Liver (tissue), 3 donors: ENCODE results near the gene KLHL13.

ENCODE experiments used
- CTCF ChIP-seq: fragments of 150-350 bp; IDR thresholded peaks from 2 replicates; pipeline ENCODE4 v1.5.1; 2017; ENCODE audit warnings: improper control_type of control experiment, low read depth, low read length; ENCODE audit not compliant: missing input control
- EGR1 ChIP-seq, 2 donors: IDR thresholded peaks; 2 replicates each; pipeline ENCODE4 v1.6.1; 2016 to 2018; ENCODE audit warnings: antibody characterized with exemption in 2 of 2, low read depth in 2 of 2
- FOXA1 ChIP-seq: IDR thresholded peaks from 2 replicates; pipeline ENCODE4 v1.6.1; 2016; ENCODE audit warnings: antibody characterized with exemption
- GABPA ChIP-seq, 2 donors: IDR thresholded peaks in 1 of 2; conservative IDR thresholded peaks in 1 of 2; 2 replicates each; pipeline ENCODE4 v1.6.1; 2016; ENCODE audit warnings: antibody characterized with exemption in 2 of 2, mild to moderate bottlenecking in 1 of 2, moderate library complexity in 1 of 2
- RAD21 ChIP-seq, 2 donors: IDR thresholded peaks; 2 replicates each; pipeline ENCODE4 v1.6.1; 2016; ENCODE audit warnings: antibody characterized with exemption in 2 of 2, mild to moderate bottlenecking in 2 of 2
- TAF1 ChIP-seq: conservative IDR thresholded peaks from 2 replicates; pipeline ENCODE4 v1.6.1; 2016; ENCODE audit warnings: antibody characterized with exemption, mild to moderate bottlenecking
- YY1 ChIP-seq: IDR thresholded peaks from 2 replicates; pipeline ENCODE4 v1.6.1; 2016; ENCODE audit warnings: antibody characterized with exemption, mild to moderate bottlenecking
- ZBTB33 ChIP-seq: IDR thresholded peaks from 2 replicates; pipeline ENCODE4 v1.6.1; 2016; ENCODE audit warnings: antibody characterized with exemption
- TF ChIP-seq, protein P1 (sequence below): IDR thresholded peaks from 2 replicates; pipeline ENCODE4 v1.6.1; 2016; ENCODE audit warnings: antibody characterized with exemption, mild to moderate bottlenecking
- TF ChIP-seq, protein P2 (sequence below): IDR thresholded peaks from 2 replicates; pipeline ENCODE4 v1.6.1; 2016; ENCODE audit warnings: antibody characterized with exemption
- donor health status: healthy.
- donor health status: healthy.

- TF ChIP-seq CTCF (no peak), RAD21 (IDR thresholded peaks at IDR 0.05) (peak in 1 of 2 donors; percentile 7), YY1 (peak; percentile 74), TAF1 (no peak), FOXA1 (no peak), GABPA (IDR thresholded peaks at IDR 0.05 in 1 of 2, conservative IDR thresholded peaks at IDR 0.05 in 1 of 2) (no peak), EGR1 (IDR thresholded peaks at IDR 0.05; ENCODE audit: low read depth in 2 of 2) (no peak), ZBTB33 (no peak)
- TF ChIP-seq, protein P1, sequence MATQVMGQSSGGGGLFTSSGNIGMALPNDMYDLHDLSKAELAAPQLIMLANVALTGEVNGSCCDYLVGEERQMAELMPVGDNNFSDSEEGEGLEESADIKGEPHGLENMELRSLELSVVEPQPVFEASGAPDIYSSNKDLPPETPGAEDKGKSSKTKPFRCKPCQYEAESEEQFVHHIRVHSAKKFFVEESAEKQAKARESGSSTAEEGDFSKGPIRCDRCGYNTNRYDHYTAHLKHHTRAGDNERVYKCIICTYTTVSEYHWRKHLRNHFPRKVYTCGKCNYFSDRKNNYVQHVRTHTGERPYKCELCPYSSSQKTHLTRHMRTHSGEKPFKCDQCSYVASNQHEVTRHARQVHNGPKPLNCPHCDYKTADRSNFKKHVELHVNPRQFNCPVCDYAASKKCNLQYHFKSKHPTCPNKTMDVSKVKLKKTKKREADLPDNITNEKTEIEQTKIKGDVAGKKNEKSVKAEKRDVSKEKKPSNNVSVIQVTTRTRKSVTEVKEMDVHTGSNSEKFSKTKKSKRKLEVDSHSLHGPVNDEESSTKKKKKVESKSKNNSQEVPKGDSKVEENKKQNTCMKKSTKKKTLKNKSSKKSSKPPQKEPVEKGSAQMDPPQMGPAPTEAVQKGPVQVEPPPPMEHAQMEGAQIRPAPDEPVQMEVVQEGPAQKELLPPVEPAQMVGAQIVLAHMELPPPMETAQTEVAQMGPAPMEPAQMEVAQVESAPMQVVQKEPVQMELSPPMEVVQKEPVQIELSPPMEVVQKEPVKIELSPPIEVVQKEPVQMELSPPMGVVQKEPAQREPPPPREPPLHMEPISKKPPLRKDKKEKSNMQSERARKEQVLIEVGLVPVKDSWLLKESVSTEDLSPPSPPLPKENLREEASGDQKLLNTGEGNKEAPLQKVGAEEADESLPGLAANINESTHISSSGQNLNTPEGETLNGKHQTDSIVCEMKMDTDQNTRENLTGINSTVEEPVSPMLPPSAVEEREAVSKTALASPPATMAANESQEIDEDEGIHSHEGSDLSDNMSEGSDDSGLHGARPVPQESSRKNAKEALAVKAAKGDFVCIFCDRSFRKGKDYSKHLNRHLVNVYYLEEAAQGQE, result peak; percentile 19
- TF ChIP-seq, protein P2, sequence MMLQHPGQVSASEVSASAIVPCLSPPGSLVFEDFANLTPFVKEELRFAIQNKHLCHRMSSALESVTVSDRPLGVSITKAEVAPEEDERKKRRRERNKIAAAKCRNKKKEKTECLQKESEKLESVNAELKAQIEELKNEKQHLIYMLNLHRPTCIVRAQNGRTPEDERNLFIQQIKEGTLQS, result peak; percentile 35
Observed at GRCh38 chrX:117851025-117851424, 265.6 kb downstream of the KLHL13 start.
